ENCODE measurements around the gene PLCD1.

DNA sequence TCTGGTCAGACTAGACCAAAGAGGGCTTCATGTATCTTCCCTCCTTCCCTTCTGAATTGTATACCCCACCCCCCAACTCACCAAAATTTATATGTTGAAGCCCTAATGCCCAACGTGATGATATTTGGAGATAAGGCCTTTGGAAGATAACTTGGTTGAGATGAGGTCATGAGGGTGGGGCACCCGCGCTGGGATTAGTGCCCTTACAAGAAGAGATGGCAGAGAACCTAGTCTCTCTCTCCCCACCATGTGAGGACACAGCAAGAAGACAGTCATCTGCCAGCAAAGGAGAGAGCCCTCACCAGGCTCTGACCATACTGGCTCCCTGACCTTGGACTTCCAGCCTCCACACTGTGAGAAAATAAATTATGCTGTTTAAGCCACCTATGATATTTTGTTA lies 13.5 kb downstream of the PLCD1 start:
- TF ChIP-seq EZH2phosphoT487 (IDR thresholded peaks at IDR 0.05; ENCODE audit: insufficient read depth, low read depth): no peak
- TF ChIP-seq EZH2 (IDR thresholded peaks at IDR 0.05; ENCODE audit: insufficient read depth, poor library complexity, severe bottlenecking): no peak

All from GM23248 (cell line).